ENCODE data around the gene CD274. TPM values are rescaled to one million over a fixed set of nuclear protein-coding genes. Genes with fewer than 3 reads are reported as not detected.

CD274 gene
- total and polyA plus RNA-seq, 2 experiments from 2014 or later: not detected

GRCh38 chr9:5438301-5439162 lies 11.8 kb upstream of the CD274 start:
- Histone ChIP-seq H3K27me3 (ENCODE audit: insufficient read depth) (no peaks in the 10 kb centered on the region), H3K4me3 (peak overlapping the region; percentile 66), H3K27ac (ENCODE audit: low read depth) (peak overlapping the region; percentile 35; the same call in 1 of the 2 replicates), H2AFZ (peak overlapping the region; percentile 87; the same call in 1 of the 2 replicates), H4K20me1 (replicated peaks; ENCODE audit: insufficient read depth) (no peaks in the 10 kb centered on the region), H3K9me2 (ENCODE audit: insufficient read depth) (no peaks in the 10 kb centered on the region), H3K4me2 (peak overlapping the region; percentile 89), H3K36me3 (ENCODE audit: insufficient read depth) (peaks cover 7% of the 10 kb centered on the region), H3F3A (replicated peaks; ENCODE audit: low read depth) (0 out of 2 replicates have a peak, but pooled peaks cover 5% of the 10 kb centered on the region), H3K79me2 (replicated peaks; ENCODE audit: insufficient read depth) (no peaks in the 10 kb centered on the region; the same call in 1 of the 2 replicates), H3K4me1 (ENCODE audit: insufficient read depth) (peaks cover 14% of the 10 kb centered on the region)
- H3K9me3 Mint-ChIP-seq: peaks cover 22% of the 10 kb centered on the region
- TF ChIP-seq EZH2phosphoT487 (IDR thresholded peaks at IDR 0.05; ENCODE audit: unreplicated experiment): no peak
- TF ChIP-seq POLR2AphosphoS5 (IDR thresholded peaks at IDR 0.05; ENCODE audit: low read depth): no peak
- no peak for TF ChIP-seq ZNF114 (CRISPR knock-in tag; IDR thresholded peaks at IDR 0.05)
- TF ChIP-seq JUNB (IDR thresholded peaks at IDR 0.05; ENCODE audit: unreplicated experiment): no peak
- no peak for TF ChIP-seq ZNF331 (CRISPR knock-in tag; IDR thresholded peaks at IDR 0.05; ENCODE audit: low read depth)
- TF ChIP-seq, protein P1, sequence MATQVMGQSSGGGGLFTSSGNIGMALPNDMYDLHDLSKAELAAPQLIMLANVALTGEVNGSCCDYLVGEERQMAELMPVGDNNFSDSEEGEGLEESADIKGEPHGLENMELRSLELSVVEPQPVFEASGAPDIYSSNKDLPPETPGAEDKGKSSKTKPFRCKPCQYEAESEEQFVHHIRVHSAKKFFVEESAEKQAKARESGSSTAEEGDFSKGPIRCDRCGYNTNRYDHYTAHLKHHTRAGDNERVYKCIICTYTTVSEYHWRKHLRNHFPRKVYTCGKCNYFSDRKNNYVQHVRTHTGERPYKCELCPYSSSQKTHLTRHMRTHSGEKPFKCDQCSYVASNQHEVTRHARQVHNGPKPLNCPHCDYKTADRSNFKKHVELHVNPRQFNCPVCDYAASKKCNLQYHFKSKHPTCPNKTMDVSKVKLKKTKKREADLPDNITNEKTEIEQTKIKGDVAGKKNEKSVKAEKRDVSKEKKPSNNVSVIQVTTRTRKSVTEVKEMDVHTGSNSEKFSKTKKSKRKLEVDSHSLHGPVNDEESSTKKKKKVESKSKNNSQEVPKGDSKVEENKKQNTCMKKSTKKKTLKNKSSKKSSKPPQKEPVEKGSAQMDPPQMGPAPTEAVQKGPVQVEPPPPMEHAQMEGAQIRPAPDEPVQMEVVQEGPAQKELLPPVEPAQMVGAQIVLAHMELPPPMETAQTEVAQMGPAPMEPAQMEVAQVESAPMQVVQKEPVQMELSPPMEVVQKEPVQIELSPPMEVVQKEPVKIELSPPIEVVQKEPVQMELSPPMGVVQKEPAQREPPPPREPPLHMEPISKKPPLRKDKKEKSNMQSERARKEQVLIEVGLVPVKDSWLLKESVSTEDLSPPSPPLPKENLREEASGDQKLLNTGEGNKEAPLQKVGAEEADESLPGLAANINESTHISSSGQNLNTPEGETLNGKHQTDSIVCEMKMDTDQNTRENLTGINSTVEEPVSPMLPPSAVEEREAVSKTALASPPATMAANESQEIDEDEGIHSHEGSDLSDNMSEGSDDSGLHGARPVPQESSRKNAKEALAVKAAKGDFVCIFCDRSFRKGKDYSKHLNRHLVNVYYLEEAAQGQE (IDR thresholded peaks at IDR 0.05; ENCODE audit: unreplicated experiment): no peak
- TF ChIP-seq, protein P2, sequence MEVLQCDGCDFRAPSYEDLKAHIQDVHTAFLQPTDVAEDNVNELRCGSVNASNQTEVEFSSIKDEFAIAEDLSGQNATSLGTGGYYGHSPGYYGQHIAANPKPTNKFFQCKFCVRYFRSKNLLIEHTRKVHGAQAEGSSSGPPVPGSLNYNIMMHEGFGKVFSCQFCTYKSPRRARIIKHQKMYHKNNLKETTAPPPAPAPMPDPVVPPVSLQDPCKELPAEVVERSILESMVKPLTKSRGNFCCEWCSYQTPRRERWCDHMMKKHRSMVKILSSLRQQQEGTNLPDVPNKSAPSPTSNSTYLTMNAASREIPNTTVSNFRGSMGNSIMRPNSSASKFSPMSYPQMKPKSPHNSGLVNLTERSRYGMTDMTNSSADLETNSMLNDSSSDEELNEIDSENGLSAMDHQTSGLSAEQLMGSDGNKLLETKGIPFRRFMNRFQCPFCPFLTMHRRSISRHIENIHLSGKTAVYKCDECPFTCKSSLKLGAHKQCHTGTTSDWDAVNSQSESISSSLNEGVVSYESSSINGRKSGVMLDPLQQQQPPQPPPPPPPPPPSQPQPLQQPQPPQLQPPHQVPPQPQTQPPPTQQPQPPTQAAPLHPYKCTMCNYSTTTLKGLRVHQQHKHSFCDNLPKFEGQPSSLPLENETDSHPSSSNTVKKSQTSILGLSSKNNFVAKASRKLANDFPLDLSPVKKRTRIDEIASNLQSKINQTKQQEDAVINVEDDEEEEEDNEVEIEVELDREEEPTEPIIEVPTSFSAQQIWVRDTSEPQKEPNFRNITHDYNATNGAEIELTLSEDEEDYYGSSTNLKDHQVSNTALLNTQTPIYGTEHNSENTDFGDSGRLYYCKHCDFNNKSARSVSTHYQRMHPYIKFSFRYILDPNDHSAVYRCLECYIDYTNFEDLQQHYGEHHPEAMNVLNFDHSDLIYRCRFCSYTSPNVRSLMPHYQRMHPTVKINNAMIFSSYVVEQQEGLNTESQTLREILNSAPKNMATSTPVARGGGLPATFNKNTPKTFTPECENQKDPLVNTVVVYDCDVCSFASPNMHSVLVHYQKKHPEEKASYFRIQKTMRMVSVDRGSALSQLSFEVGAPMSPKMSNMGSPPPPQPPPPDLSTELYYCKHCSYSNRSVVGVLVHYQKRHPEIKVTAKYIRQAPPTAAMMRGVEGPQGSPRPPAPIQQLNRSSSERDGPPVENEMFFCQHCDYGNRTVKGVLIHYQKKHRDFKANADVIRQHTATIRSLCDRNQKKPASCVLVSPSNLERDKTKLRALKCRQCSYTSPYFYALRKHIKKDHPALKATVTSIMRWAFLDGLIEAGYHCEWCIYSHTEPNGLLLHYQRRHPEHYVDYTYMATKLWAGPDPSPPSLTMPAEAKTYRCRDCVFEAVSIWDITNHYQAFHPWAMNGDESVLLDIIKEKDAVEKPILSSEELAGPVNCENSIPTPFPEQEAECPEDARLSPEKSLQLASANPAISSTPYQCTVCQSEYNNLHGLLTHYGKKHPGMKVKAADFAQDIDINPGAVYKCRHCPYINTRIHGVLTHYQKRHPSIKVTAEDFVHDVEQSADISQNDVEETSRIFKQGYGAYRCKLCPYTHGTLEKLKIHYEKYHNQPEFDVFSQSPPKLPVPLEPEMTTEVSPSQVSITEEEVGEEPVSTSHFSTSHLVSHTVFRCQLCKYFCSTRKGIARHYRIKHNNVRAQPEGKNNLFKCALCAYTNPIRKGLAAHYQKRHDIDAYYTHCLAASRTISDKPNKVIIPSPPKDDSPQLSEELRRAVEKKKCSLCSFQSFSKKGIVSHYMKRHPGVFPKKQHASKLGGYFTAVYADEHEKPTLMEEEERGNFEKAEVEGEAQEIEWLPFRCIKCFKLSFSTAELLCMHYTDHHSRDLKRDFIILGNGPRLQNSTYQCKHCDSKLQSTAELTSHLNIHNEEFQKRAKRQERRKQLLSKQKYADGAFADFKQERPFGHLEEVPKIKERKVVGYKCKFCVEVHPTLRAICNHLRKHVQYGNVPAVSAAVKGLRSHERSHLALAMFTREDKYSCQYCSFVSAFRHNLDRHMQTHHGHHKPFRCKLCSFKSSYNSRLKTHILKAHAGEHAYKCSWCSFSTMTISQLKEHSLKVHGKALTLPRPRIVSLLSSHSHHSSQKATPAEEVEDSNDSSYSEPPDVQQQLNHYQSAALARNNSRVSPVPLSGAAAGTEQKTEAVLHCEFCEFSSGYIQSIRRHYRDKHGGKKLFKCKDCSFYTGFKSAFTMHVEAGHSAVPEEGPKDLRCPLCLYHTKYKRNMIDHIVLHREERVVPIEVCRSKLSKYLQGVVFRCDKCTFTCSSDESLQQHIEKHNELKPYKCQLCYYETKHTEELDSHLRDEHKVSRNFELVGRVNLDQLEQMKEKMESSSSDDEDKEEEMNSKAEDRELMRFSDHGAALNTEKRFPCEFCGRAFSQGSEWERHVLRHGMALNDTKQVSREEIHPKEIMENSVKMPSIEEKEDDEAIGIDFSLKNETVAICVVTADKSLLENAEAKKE (CRISPR knock-in tag; IDR thresholded peaks at IDR 0.05): no peak
- H3K4me3 Mint-ChIP-seq: peak overlapping the region; percentile 94
- H3K27me3 Mint-ChIP-seq (ENCODE audit: insufficient read depth, low read depth, poor library complexity): peaks cover 5% of the 10 kb centered on the region
- H3K4me1 Mint-ChIP-seq: peaks cover 18% of the 10 kb centered on the region
- DNase-seq (ENCODE audit: low spot score): no peak
- H3K36me3 Mint-ChIP-seq (ENCODE audit: low read depth): peaks cover 30% of the 10 kb centered on the region
- H3K27ac Mint-ChIP-seq: peak overlapping the region; percentile 75
- peak; percentile 11 for ATAC-seq
